ENCODE measurements around the gene FGD3.

GRCh38 chr9:93020151-93020550, 72.8 kb downstream of the FGD3 start:
- TF ChIP-seq CTCF (conservative IDR thresholded peaks at IDR 0.05), result no peak
- TF ChIP-seq ZFX (IDR thresholded peaks at IDR 0.05), result no peak

All from C4-2B (cell line).